Upper lobe of left lung (tissue), 6 donors: ENCODE results near the gene CLBA1. TPM values are rescaled to one million over a fixed set of nuclear protein-coding genes. Genes with fewer than 3 reads are reported as not detected.
"Not testable (repeated sequence)": the region's sequence is repeated elsewhere in the genome, so short reads cannot be mapped to it uniquely, and the experiment has no call there.

Source experiments
- ATAC-seq, 2 donors: fragments of 200-7000 bp; cut with Tn5 transposase; one replicate each; pipeline ENCODE4 v1.9.1; 2022; ENCODE audit warnings: mild to moderate bottlenecking in 2 of 2, moderate library complexity in 2 of 2; ENCODE audit not compliant: low FRiP score in 2 of 2
- DNase-seq, 2 donors: peaks; one replicate each; pipeline ENCODE4 v3.0.0-alpha.2; 2019 to 2020
- H3K27ac ChIP-seq, 4 donors: fragments of 200-600 bp; sonication (generic); one replicate each; pipeline ENCODE4 v1.5.1; 2016 to 2019
- H3K27me3 ChIP-seq, 4 donors: fragments of 200-600 bp; sonication (generic); one replicate each; pipeline ENCODE4 v1.5.1; 2017 to 2019
- H3K36me3 ChIP-seq, 4 donors: fragments of 200-600 bp; sonication (generic); one replicate each; pipeline ENCODE4 v1.5.1; 2016 to 2019
- H3K4me1 ChIP-seq, 4 donors: fragments of 200-600 bp; sonication (generic); one replicate each; pipeline ENCODE4 v1.5.1; 2018 to 2019
- H3K4me3 ChIP-seq, 4 donors: fragments of 200-600 bp; sonication (generic); one replicate each; pipeline ENCODE4 v1.5.1; 2017 to 2019; ENCODE audit warnings: mild to moderate bottlenecking in 2 of 4, moderate library complexity in 1 of 4
- H3K9me3 ChIP-seq, 4 donors: fragments of 200-600 bp; sonication (generic); one replicate each; pipeline ENCODE4 v1.5.1; 2018 to 2019
- CTCF ChIP-seq, 6 experiments: fragments of 450-650 bp in 4 of 6; fragments of 200-600 bp in 2 of 6; sonication (generic) in 2 of 6; IDR thresholded peaks; one replicate each; pipeline ENCODE4 v1.5.1; 2016 to 2019; ENCODE audit warnings: antibody characterized with exemption in 6 of 6
- EP300 ChIP-seq, 4 donors: sonication (generic); formaldehyde crosslinking; IDR thresholded peaks; one replicate each; pipeline ENCODE4 v1.5.1; 2017; ENCODE audit warnings: antibody characterized with exemption in 4 of 4, control low read depth in 2 of 4
- POLR2A ChIP-seq, 4 donors: fragments of 450-650 bp; IDR thresholded peaks; one replicate each; pipeline ENCODE4 v1.5.1; 2016 to 2017; ENCODE audit warnings: antibody characterized with exemption in 4 of 4, mild to moderate bottlenecking in 2 of 4
- POLR2AphosphoS5 ChIP-seq, 2 donors: sonication (generic); formaldehyde crosslinking; IDR thresholded peaks; one replicate each; pipeline ENCODE4 v1.5.1; 2017; ENCODE audit warnings: antibody characterized with exemption in 2 of 2
- WGBS, 2 donors: methylation state at CpG; one replicate each; pipeline ENCODE4 v1.1.5; 2017 to 2018; 5-methylcytosine and 5-hydroxymethylcytosine counted together
- total RNA-seq, 6 donors: library from RNA; depleted of rRNA in 4 of 6; stranded (reverse); fragments of >200 nt in 4 of 6; gene quantifications; one replicate each; pipeline versions ENCODE4 v1.1.0 to v1.2.1, GENCODE V29; 2016 to 2021
- donor health status: DM: no; HTN: no; CAD: no; lungs with moderate emphysema.
- donor health status: DM: no; HTN: yes; CAD: no; lungs with severe emphysema.

Gene CLBA1
- total RNA-seq, 6 donors from 2014 or later: 11.1 to 44.0 (median 13.3) TPM

- DNase-seq: no peak
- 38 to 67% methylated on average over 1 of the region's 1 CpG for WGBS, 2 donors
- ATAC-seq: no peak
These were observed 41.4 kb downstream of the CLBA1 start for GRCh38 chr14:105026802-105027563.

GRCh38 chr14:105027718-105028117, 42.1 kb downstream of the CLBA1 start:
- H3K36me3 ChIP-seq, H3K4me1 ChIP-seq, H3K9me3 ChIP-seq, H3K27me3 ChIP-seq, ATAC-seq, DNase-seq, H3K4me3 ChIP-seq, H3K27ac ChIP-seq: not testable (repeated sequence)
- 83 to 90% methylated on average over 4 of the region's 4 CpGs for WGBS, 2 donors

More at GRCh38 chr14:105026802-105027563, 41.4 kb downstream of the CLBA1 start:
- H3K27ac ChIP-seq: no peak overlapping the region
- H3K27me3 ChIP-seq: no peaks in the 10 kb centered on the region
- peaks cover under 1 to 4% (median 2%) of the 10 kb centered on the region in 4 donors for H3K4me1 ChIP-seq
- H3K9me3 ChIP-seq: no peaks in the 10 kb centered on the region
- no peaks in the 10 kb centered on the region for H3K36me3 ChIP-seq
- no peak overlapping the region for H3K4me3 ChIP-seq
- no peak for TF ChIP-seq EP300 (IDR thresholded peaks at IDR 0.05)
- no peak for TF ChIP-seq CTCF (IDR thresholded peaks at IDR 0.05)
- no peak for TF ChIP-seq POLR2AphosphoS5 (IDR thresholded peaks at IDR 0.05)
- no peak for TF ChIP-seq POLR2A (IDR thresholded peaks at IDR 0.05)

GRCh38 chr14:105028251-105028927, 42.8 kb downstream of the CLBA1 start:
- DNase-seq (no peak), ATAC-seq (no peak)
- no peaks in the 10 kb centered on the region for H3K27me3 ChIP-seq
- 82 to 87% methylated on average over 12 of the region's 12 CpGs for WGBS, 2 donors
- no peak overlapping the region for H3K4me3 ChIP-seq
- no peaks in the 10 kb centered on the region for H3K36me3 ChIP-seq
- no peak overlapping the region for H3K27ac ChIP-seq
- TF ChIP-seq CTCF (IDR thresholded peaks at IDR 0.05): no peak
- no peaks in the 10 kb centered on the region for H3K9me3 ChIP-seq
- H3K4me1 ChIP-seq: peaks cover 0 to 3% (median 0%) of the 10 kb centered on the region in 4 donors

GRCh38 chr14:105029402-105029801, 43.8 kb downstream of the CLBA1 start:
- no peaks in the 10 kb centered on the region for H3K9me3 ChIP-seq
- H3K4me3 ChIP-seq: no peak overlapping the region
- H3K27me3 ChIP-seq: no peaks in the 10 kb centered on the region
- H3K4me1 ChIP-seq: peaks cover 0 to 3% (median 0%) of the 10 kb centered on the region in 4 donors
- H3K36me3 ChIP-seq: no peaks in the 10 kb centered on the region
- DNase-seq (no peak), ATAC-seq (no peak)
- WGBS, 2 donors: 76 to 94% methylated on average over 7 of the region's 7 CpGs
- TF ChIP-seq EP300 (IDR thresholded peaks at IDR 0.05) (no peak), POLR2AphosphoS5 (IDR thresholded peaks at IDR 0.05) (no peak), POLR2A (IDR thresholded peaks at IDR 0.05) (no peak), CTCF (IDR thresholded peaks at IDR 0.05) (no peak)
- H3K27ac ChIP-seq: no peak overlapping the region

GRCh38 chr14:105030194-105030593, 44.6 kb downstream of the CLBA1 start:
- WGBS, 2 donors: 84 to 92% methylated on average over 2 of the region's 2 CpGs
- TF ChIP-seq CTCF (IDR thresholded peaks at IDR 0.05) (no peak), EP300 (IDR thresholded peaks at IDR 0.05) (no peak)
- Histone ChIP-seq H3K9me3 (no peaks in the 10 kb centered on the region), H3K27me3 (no peaks in the 10 kb centered on the region), H3K4me1 (peaks cover 0 to 3% (median 0%) of the 10 kb centered on the region in 4 donors), H3K4me3 (no peak overlapping the region), H3K36me3 (no peaks in the 10 kb centered on the region), H3K27ac (no peak overlapping the region)
- ATAC-seq: no peak
- DNase-seq: no peak
